GM21825 (cell line): ENCODE measurements around the gene TEX48.

Experiments used
- ATAC-seq: cut with Tn5 transposase; IDR thresholded peaks from one replicate; pipeline ENCODE4 v1.9.1; 2021; ENCODE audit warnings: mild to moderate bottlenecking, moderate library complexity; ENCODE audit not compliant: unreplicated experiment

TEX48 gene

GRCh38 chr9:114669961-114670360 is 12.0 kb downstream of the TEX48 start:
- no peak for ATAC-seq

GRCh38 chr9:114668146-114668545 is 13.8 kb downstream of the TEX48 start:
- ATAC-seq, result no peak

GRCh38 chr9:114666851-114667250 is 15.1 kb downstream of the TEX48 start:
- ATAC-seq, result no peak

- no peak for ATAC-seq
Observed at GRCh38 chr9:114666401-114666800, 15.6 kb downstream of the TEX48 start.

GRCh38 chr9:114664181-114664580 is 17.8 kb downstream of the TEX48 start:
- no peak for ATAC-seq

GRCh38 chr9:114662081-114662989 is 19.7 kb downstream of the TEX48 start:
- ATAC-seq, result peak; percentile 67

GRCh38 chr9:114657705-114658104 is 24.3 kb downstream of the TEX48 start, which contains the start of gene TEX53:
TSS of gene TEX53 (minus strand) at chr9:114657805. CDS start at chr9:114657774, 31 bp downstream.
- ATAC-seq, result no peak

GRCh38 chr9:114656301-114656700 is 25.7 kb downstream of the TEX48 start:
- no peak for ATAC-seq

GRCh38 chr9:114655689-114656088 is 26.3 kb downstream of the TEX48 start:
- ATAC-seq, result no peak

- ATAC-seq, result peak; percentile 69
Observed at GRCh38 chr9:114653556-114654159, 28.3 kb downstream of the TEX48 start.

GRCh38 chr9:114652776-114653555 is 29.0 kb downstream of the TEX48 start:
- peak; percentile 15 for ATAC-seq

GRCh38 chr9:114643896-114644295 is 38.1 kb downstream of the TEX48 start:
- ATAC-seq, result no peak

- no peak for ATAC-seq
Observed at GRCh38 chr9:114643001-114643400, 39.0 kb downstream of the TEX48 start.

- ATAC-seq, result no peak
Observed at GRCh38 chr9:114641967-114642366, 40.0 kb downstream of the TEX48 start.

GRCh38 chr9:114638404-114638803 is 43.6 kb downstream of the TEX48 start:
- no peak for ATAC-seq

- ATAC-seq, result no peak
Observed at GRCh38 chr9:114634387-114634786, 47.6 kb downstream of the TEX48 start.

GRCh38 chr9:114633438-114634089 is 48.4 kb downstream of the TEX48 start:
- ATAC-seq, result no peak

GRCh38 chr9:114631166-114631565 is 50.8 kb downstream of the TEX48 start:
- no peak for ATAC-seq

- no peak for ATAC-seq
Observed at GRCh38 chr9:114629563-114630090, 52.4 kb downstream of the TEX48 start.

- no peak for ATAC-seq
Observed at GRCh38 chr9:114627553-114627952, 54.4 kb downstream of the TEX48 start.
